Lower leg skin (tissue), 4 donors: ENCODE data around the gene CEMIP2. TPM values are rescaled to one million over a fixed set of nuclear protein-coding genes. Genes with fewer than 3 reads are reported as not detected.

Experiments used
- DNase-seq, 2 donors: peaks; one replicate each; pipeline ENCODE4 v3.0.0-alpha.2; 2019; ENCODE audit warnings: low spot score in 2 of 2
- H3K4me3 ChIP-seq: fragments of 200-600 bp; sonication (generic); 2 replicates; pipeline ENCODE4 v1.5.1; 2017; ENCODE audit warnings: mild to moderate bottlenecking, low read depth; ENCODE audit not compliant: poor library complexity, severe bottlenecking
- CTCF ChIP-seq, 3 donors: fragments of 450-650 bp; IDR thresholded peaks; one replicate each; pipeline ENCODE4 v1.5.1; 2016; ENCODE audit warnings: antibody characterized with exemption in 3 of 3, mild to moderate bottlenecking in 3 of 3, moderate library complexity in 2 of 3
- POLR2A ChIP-seq, 2 donors: fragments of 450-650 bp; IDR thresholded peaks; one replicate each; pipeline ENCODE4 v1.6.1; 2016 to 2017; ENCODE audit warnings: antibody characterized with exemption in 2 of 2, mild to moderate bottlenecking in 1 of 2, moderate library complexity in 1 of 2
- WGBS, 2 donors: methylation state at CpG; one replicate each; pipeline ENCODE4 v1.1.5; 2018; 5-methylcytosine and 5-hydroxymethylcytosine counted together
- intact Hi-C: fragments of 100-400 bp; cut with DNase I; formaldehyde crosslinking; loops from one replicate; pipeline ENCODE4 v1.15.0; 2023; ENCODE audit warnings: low total_unique reads
- total RNA-seq, 4 donors: library from RNA; depleted of rRNA; stranded (reverse); fragments of >200 nt; gene quantifications; one replicate each; pipeline ENCODE4 v1.1.0, GENCODE V29; 2016

The CEMIP2 gene
- total RNA-seq, 4 donors from 2014 or later, result 20.6 to 48.6 (median 29.0) TPM

- H3K4me3 ChIP-seq, result no peak overlapping the region
- 55 to 83% methylated on average over 2 of the region's 2 CpGs for WGBS, 2 donors
Measured at GRCh38 chr9:71765693-71766092, 2.6 kb downstream of the CEMIP2 start.

GRCh38 chr9:71764891-71765290 is 3.4 kb downstream of the CEMIP2 start:
- 78 to 85% methylated on average over 1 of the region's 1 CpG for WGBS, 2 donors
- no peak overlapping the region for H3K4me3 ChIP-seq
- DNase-seq, result no peak
- TF ChIP-seq POLR2A (IDR thresholded peaks at IDR 0.05), result no peak
- TF ChIP-seq CTCF (IDR thresholded peaks at IDR 0.05), result no peak
- intact Hi-C loops, result no loop called here

More at GRCh38 chr9:71765693-71766092, 2.6 kb downstream of the CEMIP2 start:
- intact Hi-C loops, result no loop called here
- TF ChIP-seq CTCF (IDR thresholded peaks at IDR 0.05), result no peak
- no peak for TF ChIP-seq POLR2A (IDR thresholded peaks at IDR 0.05)
- DNase-seq, result no peak

GRCh38 chr9:71764463-71764862 is 3.9 kb downstream of the CEMIP2 start:
- intact Hi-C loops, result no loop called here
- DNase-seq, result no peak
- WGBS, 2 donors, result 51 to 78% methylated on average over 4 of the region's 4 CpGs
- no peak overlapping the region for H3K4me3 ChIP-seq
- TF ChIP-seq POLR2A (IDR thresholded peaks at IDR 0.05) (no peak), CTCF (IDR thresholded peaks at IDR 0.05) (no peak)

GRCh38 chr9:71763832-71764231 is 4.5 kb downstream of the CEMIP2 start:
- no peak overlapping the region for H3K4me3 ChIP-seq
- no peak for DNase-seq
- intact Hi-C loops, result no loop called here
- TF ChIP-seq POLR2A (IDR thresholded peaks at IDR 0.05) (no peak), CTCF (IDR thresholded peaks at IDR 0.05) (no peak)

- no peak for DNase-seq
- 60 to 69% methylated on average over 2 of the region's 2 CpGs for WGBS, 2 donors
- no peak for TF ChIP-seq CTCF (IDR thresholded peaks at IDR 0.05)
- no peak for TF ChIP-seq POLR2A (IDR thresholded peaks at IDR 0.05)
- intact Hi-C loops, result no loop called here
- H3K4me3 ChIP-seq, result no peak overlapping the region
Measured at GRCh38 chr9:71762900-71763653, 5.2 kb downstream of the CEMIP2 start.

GRCh38 chr9:71761938-71762353 is 6.4 kb downstream of the CEMIP2 start:
- H3K4me3 ChIP-seq, result no peak overlapping the region
- intact Hi-C loops, result no loop called here
- 72 to 85% methylated on average over 5 of the region's 5 CpGs for WGBS, 2 donors
- TF ChIP-seq CTCF (IDR thresholded peaks at IDR 0.05) (no peak), POLR2A (IDR thresholded peaks at IDR 0.05) (no peak)
- DNase-seq, result no peak
